ENCODE results near the gene BOK. TPM values are rescaled to one million over a fixed set of nuclear protein-coding genes. Genes with fewer than 3 reads are reported as not detected.

BOK gene
- total and polyA plus RNA-seq, 9 of the 15 experiments (the other 6 are each of a cell fraction or from before 2014, with no cell fraction given): 0.03 to 3.3 (median 2.0) TPM; not detected in 1

DNA sequence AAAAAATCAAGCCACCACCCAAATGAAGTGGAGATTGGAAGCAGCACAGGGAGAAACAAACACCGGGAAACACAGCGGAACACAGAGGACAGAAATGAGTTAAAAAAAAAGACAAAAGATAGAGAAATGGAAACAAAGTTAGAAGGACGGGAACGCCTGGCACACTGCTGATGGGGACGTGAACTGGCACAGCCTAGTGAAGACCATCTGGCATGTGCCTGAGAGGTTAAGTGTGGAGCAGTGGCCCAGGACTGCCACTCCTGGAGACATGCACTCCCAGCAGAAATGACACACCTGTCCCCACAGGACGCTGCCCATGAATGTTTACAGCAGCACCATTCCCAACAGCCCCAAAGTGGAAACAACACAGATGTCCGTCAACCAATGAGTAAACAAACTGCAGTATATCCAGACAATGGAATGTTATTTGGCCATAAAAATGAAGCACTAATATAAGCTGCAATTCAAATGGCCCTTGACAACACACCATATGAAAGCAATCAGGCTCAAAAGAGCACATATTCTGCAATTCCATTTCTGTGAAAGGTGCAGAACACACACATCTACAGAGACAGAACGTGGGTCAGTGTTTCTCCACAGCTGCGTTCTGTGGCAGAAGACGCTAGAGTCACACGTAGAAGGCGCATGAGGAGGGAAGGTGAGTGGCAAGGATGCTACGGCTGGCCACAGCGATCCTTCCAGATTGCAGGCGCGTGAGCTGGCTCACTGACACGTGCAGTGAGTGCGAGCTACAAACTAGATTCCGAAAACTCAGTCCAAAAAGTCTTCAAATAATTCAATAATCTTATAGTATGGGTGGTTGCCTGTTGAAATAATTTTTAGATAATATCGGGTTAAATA, 53.8 kb downstream of the BOK start:
- Histone ChIP-seq H3K4me1 (replicated peaks in 1 of 2; ENCODE audit: control insufficient read depth in 2 of 2, insufficient read depth in 2 of 2, low read length in 2 of 2) (peaks cover 0 to 39% of the 10 kb centered on the region in 2 experiments; a peak in 4 of 5 replicates), H3K9me3 (replicated peaks; ENCODE audit: control insufficient read depth, insufficient read depth, low read depth, low read length) (no peaks in the 10 kb centered on the region), H3K36me3 (ENCODE audit: control insufficient read depth, insufficient read depth, low read length) (peaks cover 24% of the 10 kb centered on the region; the same call in 2 of the 3 replicates), H3K4me2 (ENCODE audit: insufficient read depth, low read length) (no peak overlapping the region), H3K9me1 (ENCODE audit: control insufficient read depth, insufficient read depth, low read length) (no peaks in the 10 kb centered on the region), H3K27ac (ENCODE audit: extremely low read depth, low read depth, low read length) (no peak overlapping the region), H2AFZ (ENCODE audit: low read depth, low read length) (no peak overlapping the region), H3K9ac (ENCODE audit: insufficient read depth in 1 of 2, low read depth in 2 of 2, low read length in 2 of 2) (no peak overlapping the region), H3K79me2 (ENCODE audit: control insufficient read depth, insufficient read depth, low read length) (peaks cover 61% of the 10 kb centered on the region), H4K20me1 (replicated peaks; ENCODE audit: control insufficient read depth, insufficient read depth, low read length) (0 out of 2 replicates have a peak, but pooled peaks cover under 1% of the 10 kb centered on the region), H3K27me3 (ENCODE audit: control insufficient read depth in 2 of 2, insufficient read depth in 2 of 2, low read length in 2 of 2) (no peaks in the 10 kb centered on the region), H3K4me3 (no peak overlapping the region)
- TF ChIP-seq, protein P1, sequence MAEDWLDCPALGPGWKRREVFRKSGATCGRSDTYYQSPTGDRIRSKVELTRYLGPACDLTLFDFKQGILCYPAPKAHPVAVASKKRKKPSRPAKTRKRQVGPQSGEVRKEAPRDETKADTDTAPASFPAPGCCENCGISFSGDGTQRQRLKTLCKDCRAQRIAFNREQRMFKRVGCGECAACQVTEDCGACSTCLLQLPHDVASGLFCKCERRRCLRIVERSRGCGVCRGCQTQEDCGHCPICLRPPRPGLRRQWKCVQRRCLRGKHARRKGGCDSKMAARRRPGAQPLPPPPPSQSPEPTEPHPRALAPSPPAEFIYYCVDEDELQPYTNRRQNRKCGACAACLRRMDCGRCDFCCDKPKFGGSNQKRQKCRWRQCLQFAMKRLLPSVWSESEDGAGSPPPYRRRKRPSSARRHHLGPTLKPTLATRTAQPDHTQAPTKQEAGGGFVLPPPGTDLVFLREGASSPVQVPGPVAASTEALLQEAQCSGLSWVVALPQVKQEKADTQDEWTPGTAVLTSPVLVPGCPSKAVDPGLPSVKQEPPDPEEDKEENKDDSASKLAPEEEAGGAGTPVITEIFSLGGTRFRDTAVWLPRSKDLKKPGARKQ (CRISPR knock-in tag; IDR thresholded peaks at IDR 0.05): no peak
- TF ChIP-seq FOXJ2 (tag; IDR thresholded peaks at IDR 0.05): no peak
- no peak for TF ChIP-seq HOXB6 (CRISPR knock-in tag; IDR thresholded peaks at IDR 0.05; ENCODE audit: borderline replicate concordance)
- TF ChIP-seq CREM (IDR thresholded peaks at IDR 0.05; ENCODE audit: low read depth): no peak
- TF ChIP-seq, protein P2, sequence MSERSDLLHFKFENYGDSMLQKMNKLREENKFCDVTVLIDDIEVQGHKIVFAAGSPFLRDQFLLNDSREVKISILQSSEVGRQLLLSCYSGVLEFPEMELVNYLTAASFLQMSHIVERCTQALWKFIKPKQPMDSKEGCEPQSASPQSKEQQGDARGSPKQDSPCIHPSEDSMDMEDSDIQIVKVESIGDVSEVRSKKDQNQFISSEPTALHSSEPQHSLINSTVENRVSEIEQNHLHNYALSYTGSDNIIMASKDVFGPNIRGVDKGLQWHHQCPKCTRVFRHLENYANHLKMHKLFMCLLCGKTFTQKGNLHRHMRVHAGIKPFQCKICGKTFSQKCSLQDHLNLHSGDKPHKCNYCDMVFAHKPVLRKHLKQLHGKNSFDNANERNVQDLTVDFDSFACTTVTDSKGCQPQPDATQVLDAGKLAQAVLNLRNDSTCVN (CRISPR knock-in tag; IDR thresholded peaks at IDR 0.05): no peak
- no peak for TF ChIP-seq GABPB2 (CRISPR knock-in tag; conservative IDR thresholded peaks at IDR 0.05)
- no peak for TF ChIP-seq FUS (optimal IDR thresholded peaks at IDR 0.05; ENCODE audit: low read depth, low read length)
- no peak for TF ChIP-seq SETDB1 (IDR thresholded peaks at IDR 0.05; ENCODE audit: low read length)
- TF ChIP-seq RBFOX2 (IDR thresholded peaks at IDR 0.05; ENCODE audit: low read depth, low read length): no peak
- TF ChIP-seq ARID2 (IDR thresholded peaks at IDR 0.05): no peak
- TF ChIP-seq POU5F1 (IDR thresholded peaks at IDR 0.05; ENCODE audit: borderline replicate concordance, low read depth, low read length, partially characterized antibody): no peak
- TF ChIP-seq, protein P3, sequence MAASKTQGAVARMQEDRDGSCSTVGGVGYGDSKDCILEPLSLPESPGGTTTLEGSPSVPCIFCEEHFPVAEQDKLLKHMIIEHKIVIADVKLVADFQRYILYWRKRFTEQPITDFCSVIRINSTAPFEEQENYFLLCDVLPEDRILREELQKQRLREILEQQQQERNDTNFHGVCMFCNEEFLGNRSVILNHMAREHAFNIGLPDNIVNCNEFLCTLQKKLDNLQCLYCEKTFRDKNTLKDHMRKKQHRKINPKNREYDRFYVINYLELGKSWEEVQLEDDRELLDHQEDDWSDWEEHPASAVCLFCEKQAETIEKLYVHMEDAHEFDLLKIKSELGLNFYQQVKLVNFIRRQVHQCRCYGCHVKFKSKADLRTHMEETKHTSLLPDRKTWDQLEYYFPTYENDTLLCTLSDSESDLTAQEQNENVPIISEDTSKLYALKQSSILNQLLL (CRISPR knock-in tag; IDR thresholded peaks at IDR 0.05; ENCODE audit: borderline replicate concordance): no peak
- TF ChIP-seq KDM1A (IDR thresholded peaks at IDR 0.05): no peak
- TF ChIP-seq RUNX1 (IDR thresholded peaks at IDR 0.05; ENCODE audit: low read depth): no peak
- ChIA-PET CTCF (ENCODE audit: low intra/inter-chr PET ratio) (interaction anchor here (0.7 kb wide), 1 partner anchor 198 kb away, joined by 4 read pairs; no protein-coding TSS in a partner anchor), POLR2A (interaction anchor here (1.6 kb wide), 1 partner anchor 17 kb away, joined by 3 read pairs; no protein-coding TSS in a partner anchor)
- DNase-seq (ENCODE audit: extremely low read depth in 1 of 4, low spot score in 3 of 4) (no peak), FAIRE-seq (no peak), ATAC-seq (no peak)
- intact Hi-C loops (cut with micrococcal nuclease): no loop called here
- BruUV-seq (replicated peaks): no TSS peak
- in situ Hi-C loops (cut with MboI): no loop called here
- 91% methylated on average over 19 of the region's 20 CpGs for WGBS (ENCODE audit: insufficient coverage, low coverage, missing lambda C conversion rate)

Measured in K562 (cell line).